DMS 273 treated with DMSO at 0.1 percent for 48 hours (cell line): Measurements from ENCODE around the gene SLC17A2.

Source experiments
- DNase-seq: peaks from one replicate; lab custom pipeline; 2025; lab: John Stamatoyannopoulos, UW

SLC17A2 gene

GRCh38 chr6:25919657-25920056 lies 10.8 kb downstream of the SLC17A2 start:
- DNase-seq, result no peak

GRCh38 chr6:25918083-25918683 lies 12.3 kb downstream of the SLC17A2 start:
- DNase-seq, result no peak

- DNase-seq, result no peak
These were observed 13.6 kb downstream of the SLC17A2 start for GRCh38 chr6:25916789-25917490.

GRCh38 chr6:25916330-25916729 lies 14.2 kb downstream of the SLC17A2 start:
- DNase-seq, result no peak

- no peak for DNase-seq
These were observed 16.8 kb downstream of the SLC17A2 start for GRCh38 chr6:25913741-25914140.

- DNase-seq, result no peak
These were observed 19.1 kb downstream of the SLC17A2 start for GRCh38 chr6:25911351-25911750.

GRCh38 chr6:25907475-25908014 lies 22.9 kb downstream of the SLC17A2 start:
- no peak for DNase-seq

- DNase-seq, result no peak
These were observed 26.9 kb downstream of the SLC17A2 start for GRCh38 chr6:25903467-25904099.

- DNase-seq, result no peak
These were observed 28.4 kb downstream of the SLC17A2 start for GRCh38 chr6:25902071-25902470.

GRCh38 chr6:25900843-25901242 lies 29.6 kb downstream of the SLC17A2 start:
- DNase-seq, result no peak

GRCh38 chr6:25899580-25900408 lies 30.7 kb downstream of the SLC17A2 start:
- no peak for DNase-seq

- no peak for DNase-seq
These were observed 31.4 kb downstream of the SLC17A2 start for GRCh38 chr6:25899123-25899522.

- DNase-seq, result no peak
These were observed 32.1 kb downstream of the SLC17A2 start for GRCh38 chr6:25898289-25898977.

- DNase-seq, result no peak
These were observed 34.2 kb downstream of the SLC17A2 start for GRCh38 chr6:25896252-25896651.

- no peak for DNase-seq
These were observed 34.7 kb downstream of the SLC17A2 start for GRCh38 chr6:25895771-25896170.

- DNase-seq, result no peak
These were observed 36.7 kb downstream of the SLC17A2 start for GRCh38 chr6:25893778-25894177.

GRCh38 chr6:25892877-25893276 lies 37.6 kb downstream of the SLC17A2 start:
- DNase-seq, result no peak

- peak; percentile 17 for DNase-seq
These were observed 40.3 kb downstream of the SLC17A2 start for GRCh38 chr6:25889877-25890853.

GRCh38 chr6:25888626-25889025 lies 41.9 kb downstream of the SLC17A2 start:
- no peak for DNase-seq

GRCh38 chr6:25886066-25886465 lies 44.4 kb downstream of the SLC17A2 start:
- no peak for DNase-seq
